IPS-NIHi7 (cell line): ENCODE measurements around the gene CEMIP2.
A peak's percentile ranks its signal among the peaks of the same experiment; 100 is the strongest.
"Not testable (repeated sequence)": the region's sequence is repeated elsewhere in the genome, so short reads cannot be mapped to it uniquely, and the experiment has no call there.

ENCODE experiments used
- DNase-seq: peaks from one replicate; pipeline ENCODE4 v3.0.0; 2012; ENCODE audit warnings: mixed read lengths; ENCODE audit errors: extremely low spot score

Gene CEMIP2

GRCh38 chr9:71768388-71769174 lies at the start of gene CEMIP2:
TSS of gene CEMIP2 (minus strand) at chr9:71768513. CDS start at chr9:71750373, 18,140 bp downstream.
- peak; percentile 83 for DNase-seq

- DNase-seq, result no peak
Measured at GRCh38 chr9:71816916-71817451, 48.7 kb upstream of the CEMIP2 start.

GRCh38 chr9:71814815-71815214 lies 46.5 kb upstream of the CEMIP2 start:
- DNase-seq, result no peak

GRCh38 chr9:71814226-71814625 lies 45.9 kb upstream of the CEMIP2 start:
- DNase-seq, result no peak

- DNase-seq, result no peak
Measured at GRCh38 chr9:71812385-71812784, 44.1 kb upstream of the CEMIP2 start.

- DNase-seq, result no peak
Measured at GRCh38 chr9:71808068-71808467, 39.8 kb upstream of the CEMIP2 start.

- peak; percentile 81 for DNase-seq
Measured at GRCh38 chr9:71806901-71807307, 38.6 kb upstream of the CEMIP2 start.

GRCh38 chr9:71805096-71805495 lies 36.8 kb upstream of the CEMIP2 start:
- not testable (repeated sequence) for DNase-seq

GRCh38 chr9:71801826-71802225 lies 33.5 kb upstream of the CEMIP2 start:
- no peak for DNase-seq

GRCh38 chr9:71797266-71797665 lies 29.0 kb upstream of the CEMIP2 start:
- DNase-seq, result no peak

- DNase-seq, result no peak
Measured at GRCh38 chr9:71796100-71796767, 27.9 kb upstream of the CEMIP2 start.

- DNase-seq, result no peak
Measured at GRCh38 chr9:71795097-71795813, 26.9 kb upstream of the CEMIP2 start.

- DNase-seq, result peak; percentile 40
Measured at GRCh38 chr9:71793386-71794105, 25.2 kb upstream of the CEMIP2 start.

- DNase-seq, result no peak
Measured at GRCh38 chr9:71791875-71792274, 23.6 kb upstream of the CEMIP2 start.

- DNase-seq, result no peak
Measured at GRCh38 chr9:71790296-71790695, 22.0 kb upstream of the CEMIP2 start.

GRCh38 chr9:71783120-71783523 lies 14.8 kb upstream of the CEMIP2 start:
- DNase-seq, result peak; percentile 19

- DNase-seq, result no peak
Measured at GRCh38 chr9:71781391-71781790, 13.1 kb upstream of the CEMIP2 start.

- no peak for DNase-seq
Measured at GRCh38 chr9:71780953-71781352, 12.6 kb upstream of the CEMIP2 start.

- DNase-seq, result no peak
Measured at GRCh38 chr9:71778085-71778484, 9.8 kb upstream of the CEMIP2 start.

GRCh38 chr9:71774920-71775319 lies 6.6 kb upstream of the CEMIP2 start:
- no peak for DNase-seq

GRCh38 chr9:71772726-71773125 lies 4.4 kb upstream of the CEMIP2 start:
- no peak for DNase-seq

GRCh38 chr9:71770170-71770569 lies 1.9 kb upstream of the CEMIP2 start:
- DNase-seq, result no peak
